GM19240 (cell line): ENCODE measurements around the gene CDH2.
"Not testable (repeated sequence)": the region's sequence is repeated elsewhere in the genome, so short reads cannot be mapped to it uniquely, and the experiment has no call there.

Experiments used
- DNase-seq: peaks from one replicate; pipeline ENCODE4 v3.0.0; 2011; ENCODE audit warnings: low spot score; ENCODE audit not compliant: insufficient read length

CDH2 gene

GRCh38 chr18:27921904-27922751 lies 254.8 kb downstream of the CDH2 start:
- DNase-seq, result no peak

GRCh38 chr18:27921392-27921791 lies 255.5 kb downstream of the CDH2 start:
- no peak for DNase-seq

DNA sequence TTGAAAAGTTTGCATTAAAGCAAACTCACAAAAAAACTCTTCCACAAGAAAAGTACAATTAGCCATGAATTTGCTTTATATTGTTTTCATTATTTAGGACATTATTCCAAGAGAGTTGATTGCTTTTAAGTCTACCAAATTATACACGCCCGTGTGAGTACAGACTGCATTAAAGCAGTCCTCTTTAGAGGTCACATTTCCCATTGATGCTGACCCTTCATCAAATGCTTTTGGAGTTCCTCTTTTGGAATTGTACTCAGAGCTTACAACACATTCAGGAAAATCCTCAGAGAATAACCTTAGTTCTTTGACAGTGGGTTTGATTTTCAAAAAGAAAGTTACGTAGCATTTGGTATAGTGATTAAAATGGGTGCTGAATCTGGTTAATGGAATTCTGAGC lies 256.1 kb downstream of the CDH2 start:
- DNase-seq, result no peak

DNA sequence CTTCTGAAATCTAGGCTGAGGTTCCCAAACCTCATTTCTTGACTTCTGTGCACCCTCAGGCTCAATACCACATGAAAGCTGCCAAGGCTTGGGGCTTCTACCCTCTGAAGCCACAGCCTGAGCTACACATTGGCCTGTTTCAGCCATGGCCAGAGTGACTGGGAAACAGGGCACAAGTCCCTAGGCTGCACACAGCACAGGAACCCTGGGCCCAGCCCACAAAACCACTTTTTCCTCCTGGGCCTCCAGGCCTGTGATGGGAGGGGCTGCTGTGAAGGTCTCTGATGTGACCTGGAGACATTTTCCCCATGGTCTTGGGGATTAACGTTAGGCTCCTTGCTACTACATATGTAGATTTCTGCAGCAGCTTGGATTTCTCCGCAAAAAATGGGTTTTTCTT lies 270.7 kb downstream of the CDH2 start:
- DNase-seq, result not testable (repeated sequence)

DNA sequence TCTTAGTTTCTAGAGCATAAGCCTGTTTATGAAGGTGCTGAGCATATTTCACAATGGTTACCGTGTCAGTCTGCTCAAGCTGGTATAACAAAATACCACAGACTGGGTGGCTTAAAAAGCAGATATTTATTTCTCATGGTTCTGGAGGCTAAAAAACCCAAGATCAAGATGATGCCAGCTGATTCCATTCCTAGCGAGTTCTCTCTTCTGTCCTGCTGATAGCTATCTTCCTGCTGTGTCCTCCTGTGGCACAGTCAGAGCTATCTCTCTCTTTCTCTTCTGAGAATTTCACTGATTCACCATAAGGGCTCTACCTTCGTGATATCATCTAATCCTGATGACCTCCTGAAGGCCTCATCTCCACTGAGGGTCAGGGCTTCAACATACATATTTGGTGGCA lies 273.0 kb downstream of the CDH2 start:
- DNase-seq, result no peak

GRCh38 chr18:27901424-27902226 lies 275.3 kb downstream of the CDH2 start:
- no peak for DNase-seq
